ENCODE data around the gene LMO2. TPM values are rescaled to one million over a fixed set of nuclear protein-coding genes. Genes with fewer than 3 reads are reported as not detected.

LMO2 gene
- total RNA-seq, 4 donors from 2014 or later = 2.1 to 11.1 (median 7.0) TPM

GRCh38 chr11:33913991-33914390, 22.1 kb upstream of the LMO2 start:
- no peak for DNase-seq (ENCODE audit: low spot score in 2 of 2)
- Histone ChIP-seq H3K4me3 (no peak overlapping the region), H3K4me1 (peaks cover 26% of the 10 kb centered on the region), H3K27ac (no peak overlapping the region), H3K27me3 (no peaks in the 10 kb centered on the region), H3K36me3 (no peaks in the 10 kb centered on the region), H3K9me3 (no peaks in the 10 kb centered on the region)
- no peak for TF ChIP-seq POLR2A (IDR thresholded peaks at IDR 0.05)
- TF ChIP-seq CTCF (IDR thresholded peaks at IDR 0.05) = no peak
- TF ChIP-seq EP300 (IDR thresholded peaks at IDR 0.05) = no peak
- TF ChIP-seq POLR2AphosphoS5 (IDR thresholded peaks at IDR 0.05) = no peak
- 90% methylated on average over 2 of the region's 2 CpGs for WGBS

DNA sequence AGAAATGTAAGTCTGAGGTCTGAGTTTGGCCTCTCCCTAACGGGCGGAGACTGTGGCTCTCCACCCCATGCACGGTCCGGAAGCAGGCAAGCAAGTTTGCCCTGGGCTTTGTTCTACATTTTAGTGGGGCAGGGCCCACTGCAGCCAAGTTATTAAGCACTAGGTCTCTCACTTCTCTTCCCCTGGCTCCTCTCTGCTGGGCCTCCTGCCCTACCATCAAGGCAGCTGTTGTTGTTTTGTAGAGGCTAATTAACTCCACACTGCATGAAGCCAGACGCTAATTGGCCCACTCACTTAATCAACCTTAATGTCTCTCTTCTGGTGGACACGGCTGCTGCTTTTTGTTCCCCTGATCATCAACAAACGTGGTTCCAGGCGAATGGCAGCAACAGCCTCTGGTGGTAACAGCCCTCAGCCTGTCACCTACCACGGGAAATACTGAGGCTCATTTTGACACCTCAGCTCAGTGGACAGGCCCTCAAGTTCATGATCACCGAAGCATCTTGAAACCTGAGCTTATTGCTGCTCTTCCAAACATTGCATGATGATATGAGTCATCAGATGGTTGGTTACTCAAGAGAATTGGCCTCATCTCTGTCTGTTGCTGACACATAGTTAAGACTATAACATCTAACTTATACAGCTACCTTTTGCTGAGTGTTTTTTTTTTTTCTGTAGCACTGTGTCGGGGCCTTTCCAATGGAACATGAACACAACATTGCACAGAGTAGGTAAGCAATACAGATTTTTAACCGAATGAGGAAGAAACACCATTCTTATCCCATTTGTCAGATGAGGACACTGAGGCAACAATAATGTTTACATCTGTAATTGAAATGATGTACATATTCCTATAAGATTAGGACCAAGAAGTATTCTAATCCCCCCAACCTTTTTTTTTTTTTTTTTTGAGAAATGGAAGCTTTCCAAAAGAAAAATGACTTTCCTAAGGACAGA, 20.8 kb upstream of the LMO2 start:
- Histone ChIP-seq H3K27ac (peak overlapping the region; percentile 70), H3K4me3 (no peak overlapping the region), H3K27me3 (no peaks in the 10 kb centered on the region), H3K36me3 (no peaks in the 10 kb centered on the region), H3K9me3 (no peaks in the 10 kb centered on the region), H3K4me1 (peaks cover 26% of the 10 kb centered on the region)
- TF ChIP-seq POLR2AphosphoS5 (IDR thresholded peaks at IDR 0.05) (peak in 1 of 3 donors; percentile 48), POLR2A (IDR thresholded peaks at IDR 0.05) (no peak), CTCF (IDR thresholded peaks at IDR 0.05) (no peak), EP300 (IDR thresholded peaks at IDR 0.05) (no peak)
- DNase-seq (ENCODE audit: low spot score in 2 of 2) = no peak
- 42% methylated on average over 12 of the region's 12 CpGs for WGBS

DNA sequence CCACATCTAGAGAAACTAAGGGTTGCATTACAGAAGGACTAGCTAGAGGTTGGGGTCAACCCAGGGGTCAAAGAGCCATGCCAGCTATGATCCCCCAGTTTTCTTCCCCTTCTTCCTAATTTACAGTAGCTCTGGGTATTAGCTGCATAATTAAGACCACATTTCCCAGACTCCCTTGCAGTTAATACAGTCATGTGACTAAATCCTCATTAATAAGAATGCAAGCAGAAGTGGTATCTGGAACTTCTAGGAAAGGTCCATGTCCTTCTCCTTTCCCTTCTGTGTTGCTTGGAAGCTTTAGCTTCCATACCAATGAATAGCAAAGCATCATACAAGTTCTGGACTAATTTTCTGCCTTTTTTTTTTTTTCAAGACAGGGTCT, 19.1 kb upstream of the LMO2 start:
- H3K27me3 ChIP-seq = no peaks in the 10 kb centered on the region
- no peak overlapping the region for H3K27ac ChIP-seq
- H3K4me1 ChIP-seq = peaks cover 26% of the 10 kb centered on the region
- H3K36me3 ChIP-seq = no peaks in the 10 kb centered on the region
- no peak for DNase-seq (ENCODE audit: low spot score in 2 of 2)
- H3K9me3 ChIP-seq = no peaks in the 10 kb centered on the region
- no peak for TF ChIP-seq POLR2AphosphoS5 (IDR thresholded peaks at IDR 0.05)
- H3K4me3 ChIP-seq = no peak overlapping the region

DNA sequence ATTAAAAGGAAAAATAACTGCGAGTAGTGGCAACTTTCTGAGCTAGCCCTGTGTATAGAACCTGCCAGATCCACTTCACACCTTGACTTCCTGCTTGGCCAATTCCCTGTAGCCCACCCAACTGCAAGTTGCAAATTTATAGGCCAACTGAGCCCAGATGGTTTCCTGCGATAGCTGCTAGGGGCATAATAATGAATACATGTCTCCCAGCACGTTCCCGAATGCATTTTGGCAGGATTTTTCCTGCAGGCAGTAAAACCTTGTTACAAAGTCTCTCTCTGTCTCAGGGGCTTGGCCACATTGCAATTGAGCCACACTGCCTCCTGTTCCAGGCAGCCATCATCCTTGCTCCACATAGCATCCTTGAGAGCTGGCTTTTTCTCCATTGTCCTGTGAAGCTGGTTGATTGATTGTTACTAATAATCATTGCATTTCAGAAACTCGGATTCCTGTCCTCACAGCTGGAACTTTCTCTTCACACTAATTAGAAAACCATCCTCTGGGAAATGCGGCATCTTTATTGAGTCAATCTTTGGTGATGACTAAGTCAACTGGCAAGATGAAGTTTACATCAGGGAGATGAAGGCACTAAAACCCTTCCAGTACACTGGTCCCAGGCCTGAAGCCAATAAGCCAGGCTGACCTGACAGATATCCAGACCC, 18.6 kb upstream of the LMO2 start:
- Histone ChIP-seq H3K9me3 (no peaks in the 10 kb centered on the region), H3K4me1 (peaks cover 26% of the 10 kb centered on the region), H3K36me3 (no peaks in the 10 kb centered on the region), H3K27me3 (no peaks in the 10 kb centered on the region), H3K27ac (no peak overlapping the region), H3K4me3 (no peak overlapping the region)
- TF ChIP-seq EP300 (IDR thresholded peaks at IDR 0.05) (no peak), POLR2A (IDR thresholded peaks at IDR 0.05) (no peak), POLR2AphosphoS5 (IDR thresholded peaks at IDR 0.05) (no peak), CTCF (IDR thresholded peaks at IDR 0.05) (no peak)
- DNase-seq (ENCODE audit: low spot score in 2 of 2) = no peak
- 50% methylated on average over 6 of the region's 6 CpGs for WGBS

DNA sequence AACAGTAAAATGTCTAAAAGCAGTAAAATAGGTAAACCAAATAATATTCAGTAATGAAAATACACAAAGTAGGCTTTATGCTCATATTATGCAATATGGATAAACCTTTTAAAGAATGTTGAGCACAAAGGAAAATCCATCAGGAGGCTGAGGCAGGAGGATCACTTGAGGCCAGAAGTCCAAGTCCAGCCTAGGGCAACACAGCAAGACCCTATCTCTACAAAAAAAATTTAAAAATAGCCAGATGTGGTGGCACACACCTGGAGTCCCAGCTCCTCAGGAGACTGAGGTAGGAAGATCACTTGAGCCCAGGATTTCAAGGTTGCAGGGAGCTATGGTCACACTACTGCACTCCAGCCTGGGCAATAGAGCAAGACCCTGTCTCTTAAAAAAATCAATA, 17.7 kb upstream of the LMO2 start:
- DNase-seq (ENCODE audit: low spot score in 2 of 2) = no peak
- Histone ChIP-seq H3K27ac (no peak overlapping the region), H3K4me3 (no peak overlapping the region), H3K27me3 (no peaks in the 10 kb centered on the region), H3K36me3 (no peaks in the 10 kb centered on the region), H3K4me1 (peaks cover 26% of the 10 kb centered on the region), H3K9me3 (no peaks in the 10 kb centered on the region)
- TF ChIP-seq EP300 (IDR thresholded peaks at IDR 0.05) (no peak), POLR2AphosphoS5 (IDR thresholded peaks at IDR 0.05) (no peak), CTCF (IDR thresholded peaks at IDR 0.05) (no peak), POLR2A (IDR thresholded peaks at IDR 0.05) (no peak)
